CD14-positive monocyte (primary cell): ENCODE results near the gene UNC13B. TPM values are rescaled to one million over a fixed set of nuclear protein-coding genes. Genes with fewer than 3 reads are reported as not detected.

Experiments used
- DNase-seq, 3 donors: peaks; one replicate each; pipeline ENCODE4 v3.0.0-alpha.2; 2011 to 2022
- H2AFZ ChIP-seq: 2 replicates; pipeline ENCODE4 v1.6.0; 2012; ENCODE audit warnings: mild to moderate bottlenecking, low read depth, low read length, inconsistent platforms; ENCODE audit not compliant: insufficient read depth, poor library complexity, severe bottlenecking
- H3K27ac ChIP-seq, 2 donors: 1 replicate in 1 of 2; 2 replicates in 1 of 2; pipeline ENCODE4 v1.5.1; 2012 to 2013; ENCODE audit warnings: low read length in 2 of 2, control low read depth in 1 of 2, inconsistent platforms in 1 of 2, low read depth in 1 of 2, mild to moderate bottlenecking in 1 of 2
- H3K27me3 ChIP-seq, 2 donors: one replicate each; pipeline versions ENCODE4 v1.6.0 to v1.6.1; 2011 to 2013; ENCODE audit warnings: low read length in 2 of 2; ENCODE audit not compliant: control insufficient read depth in 2 of 2, insufficient read depth in 2 of 2
- H3K36me3 ChIP-seq, 2 donors: replicated peaks in 1 of 2; 1 replicate in 1 of 2; 2 replicates in 1 of 2; pipeline versions ENCODE4 v1.5.1 to v1.6.1; 2012 to 2013; ENCODE audit warnings: low read length in 2 of 2, control low read depth in 1 of 2, inconsistent platforms in 1 of 2, mild to moderate bottlenecking in 1 of 2; ENCODE audit not compliant: insufficient read depth in 2 of 2, control insufficient read depth in 1 of 2
- H3K4me1 ChIP-seq, 2 donors: 1 replicate in 1 of 2; 2 replicates in 1 of 2; pipeline versions ENCODE4 v1.5.1 to v1.6.1; 2012 to 2013; ENCODE audit warnings: low read length in 2 of 2, control low read depth in 1 of 2, inconsistent platforms in 1 of 2, mild to moderate bottlenecking in 1 of 2, moderate library complexity in 1 of 2; ENCODE audit not compliant: insufficient read depth in 2 of 2, control insufficient read depth in 1 of 2
- H3K4me2 ChIP-seq: replicated peaks from 2 replicates; pipeline ENCODE3; 2012; ENCODE audit warnings: low read length, moderate library complexity, mild to moderate bottlenecking; ENCODE audit not compliant: poor library complexity, severe bottlenecking; ENCODE audit errors: extremely low read depth
- H3K4me3 ChIP-seq, 3 experiments: fragments of 200-600 bp in 1 of 3; sonication (generic) in 1 of 3; replicated peaks in 1 of 3; 1 replicate in 2 of 3; 2 replicates in 1 of 3; pipeline ENCODE4 v1.5.1; 2011 to 2013; ENCODE audit warnings: low read length in 3 of 3, mild to moderate bottlenecking in 3 of 3, control low read depth in 2 of 3, low read depth in 2 of 3, inconsistent platforms in 1 of 3, moderate library complexity in 1 of 3
- H3K79me2 ChIP-seq: 2 replicates; pipeline ENCODE4 v1.6.0; 2012; ENCODE audit warnings: mild to moderate bottlenecking, control low read depth, inconsistent platforms, low read length, moderate library complexity; ENCODE audit not compliant: insufficient read depth
- H3K9ac ChIP-seq: 2 replicates; pipeline ENCODE4 v1.6.0; 2017; ENCODE audit warnings: low read length, mild to moderate bottlenecking; ENCODE audit not compliant: insufficient read depth, poor library complexity, severe bottlenecking
- H3K9me3 ChIP-seq, 2 donors: replicated peaks in 1 of 2; 1 replicate in 1 of 2; 2 replicates in 1 of 2; pipeline versions ENCODE4 v1.5.1 to v1.6.1; 2012 to 2013; ENCODE audit warnings: low read length in 2 of 2, control low read depth in 1 of 2; ENCODE audit not compliant: control insufficient read depth in 1 of 2, insufficient read depth in 1 of 2
- H4K20me1 ChIP-seq: 2 replicates; pipeline ENCODE4 v1.6.0; 2012; ENCODE audit warnings: mild to moderate bottlenecking, low read length, control low read depth, moderate library complexity; ENCODE audit not compliant: insufficient read depth
- H3K27ac Mint-ChIP-seq, 7 donors: one replicate each; pipeline ENCODE4 v1.8.0; 2020; ENCODE audit warnings: mild to moderate bottlenecking in 7 of 7, mixed read lengths in 7 of 7, moderate library complexity in 6 of 7, inconsistent platforms in 2 of 7
- H3K27me3 Mint-ChIP-seq, 3 donors: one replicate each; pipeline ENCODE4 v1.8.0; 2021 to 2022; ENCODE audit warnings: low read depth in 3 of 3, mild to moderate bottlenecking in 3 of 3, mixed read lengths in 3 of 3, moderate library complexity in 3 of 3, inconsistent platforms in 1 of 3
- H3K36me3 Mint-ChIP-seq, 2 donors: one replicate each; pipeline ENCODE4 v1.8.0; 2020; ENCODE audit warnings: mixed read lengths in 2 of 2, inconsistent platforms in 1 of 2, mild to moderate bottlenecking in 1 of 2
- H3K4me1 Mint-ChIP-seq: one replicate; pipeline ENCODE4 v1.8.0; 2020; ENCODE audit warnings: mild to moderate bottlenecking, mixed read lengths
- H3K4me3 Mint-ChIP-seq, 2 donors: one replicate each; pipeline ENCODE4 v1.8.0; 2020; ENCODE audit warnings: mild to moderate bottlenecking in 2 of 2, mixed read lengths in 2 of 2, moderate library complexity in 1 of 2
- H3K9me3 Mint-ChIP-seq, 7 donors: one replicate each; pipeline ENCODE4 v1.8.0; 2020 to 2022; ENCODE audit warnings: mixed read lengths in 7 of 7, mild to moderate bottlenecking in 6 of 7, moderate library complexity in 6 of 7, inconsistent platforms in 2 of 7
- WGBS: methylation state at CpG from one replicate; pipeline ENCODE4 v1.1.5; 2013; ENCODE audit warnings: missing lambda C conversion rate; ENCODE audit not compliant: insufficient coverage; 5-methylcytosine and 5-hydroxymethylcytosine counted together
- intact Hi-C, 2 donors: fragments of 100-400 bp; cut with micrococcal nuclease; formaldehyde crosslinking; loops; one replicate each; pipeline versions ENCODE4 v1.15.0 to v1.15.1; 2023
- polyA plus RNA-seq, 3 donors: library from polyadenylated mRNA; depleted of rRNA in 1 of 3; unstranded in 2 of 3; stranded (reverse) in 1 of 3; fragments of 300-500 nt in 2 of 3; fragments of >200 nt in 1 of 3; fragmentation: Illumina TruSeq in 2 of 3; gene quantifications; 1 replicate in 2 of 3; 2 replicates in 1 of 3; pipeline ENCODE4 v1.2.3, GENCODE V29; 2012 to 2021
- TF ChIP-seq, protein P1 (sequence below): fragments of 200-600 bp; IDR thresholded peaks from one replicate; pipeline ENCODE4 v1.8.0; 2022; ENCODE audit warnings: antibody characterized with exemption, mild to moderate bottlenecking

UNC13B gene
- polyA plus RNA-seq, 3 donors: 0.41 to 0.81 (median 0.66) TPM

DNA sequence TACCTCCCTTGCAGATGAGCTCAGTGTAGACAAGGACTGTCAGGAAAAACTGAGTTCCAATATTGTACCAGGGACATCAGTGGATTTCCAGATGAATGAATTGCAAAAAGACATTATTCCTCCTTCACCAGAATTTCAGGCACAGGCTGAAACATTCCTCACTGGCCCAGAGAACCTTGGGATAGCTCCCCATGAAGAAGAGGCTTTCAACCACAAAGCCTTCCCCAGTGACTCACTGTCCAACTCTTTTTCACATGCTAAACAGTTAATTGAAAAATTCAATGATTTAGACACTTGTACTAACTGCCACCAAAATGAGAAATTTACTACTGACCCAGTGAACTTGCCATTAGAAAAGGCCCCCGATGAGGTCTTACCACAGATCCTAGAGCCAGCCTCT lies 144.5 kb downstream of the UNC13B start:
- no peak overlapping the region for H3K9ac ChIP-seq
- DNase-seq: no peak
- H3K27me3 ChIP-seq: no peaks in the 10 kb centered on the region
- Mint-ChIP-seq H3K27me3 (peaks cover 2 to 4% (median 4%) of the 10 kb centered on the region in 3 donors), H3K4me1 (no peaks in the 10 kb centered on the region), H3K9me3 (peaks cover 0 to 3% (median 0%) of the 10 kb centered on the region in 7 donors), H3K27ac (no peak overlapping the region), H3K4me3 (no peak overlapping the region), H3K36me3 (no peaks in the 10 kb centered on the region)
- no peak overlapping the region for H3K4me2 ChIP-seq
- intact Hi-C loops: no loop called here
- no peaks in the 10 kb centered on the region for H3K36me3 ChIP-seq
- H3K9me3 ChIP-seq: no peaks in the 10 kb centered on the region
- H3K79me2 ChIP-seq: no peaks in the 10 kb centered on the region
- H3K27ac ChIP-seq: no peak overlapping the region
- TF ChIP-seq, protein P1, sequence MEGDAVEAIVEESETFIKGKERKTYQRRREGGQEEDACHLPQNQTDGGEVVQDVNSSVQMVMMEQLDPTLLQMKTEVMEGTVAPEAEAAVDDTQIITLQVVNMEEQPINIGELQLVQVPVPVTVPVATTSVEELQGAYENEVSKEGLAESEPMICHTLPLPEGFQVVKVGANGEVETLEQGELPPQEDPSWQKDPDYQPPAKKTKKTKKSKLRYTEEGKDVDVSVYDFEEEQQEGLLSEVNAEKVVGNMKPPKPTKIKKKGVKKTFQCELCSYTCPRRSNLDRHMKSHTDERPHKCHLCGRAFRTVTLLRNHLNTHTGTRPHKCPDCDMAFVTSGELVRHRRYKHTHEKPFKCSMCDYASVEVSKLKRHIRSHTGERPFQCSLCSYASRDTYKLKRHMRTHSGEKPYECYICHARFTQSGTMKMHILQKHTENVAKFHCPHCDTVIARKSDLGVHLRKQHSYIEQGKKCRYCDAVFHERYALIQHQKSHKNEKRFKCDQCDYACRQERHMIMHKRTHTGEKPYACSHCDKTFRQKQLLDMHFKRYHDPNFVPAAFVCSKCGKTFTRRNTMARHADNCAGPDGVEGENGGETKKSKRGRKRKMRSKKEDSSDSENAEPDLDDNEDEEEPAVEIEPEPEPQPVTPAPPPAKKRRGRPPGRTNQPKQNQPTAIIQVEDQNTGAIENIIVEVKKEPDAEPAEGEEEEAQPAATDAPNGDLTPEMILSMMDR: no peak
- WGBS: 50% methylated on average over 1 of the region's 1 CpG
- no peaks in the 10 kb centered on the region for H3K4me1 ChIP-seq
- H3K4me3 ChIP-seq: no peak overlapping the region
- H2AFZ ChIP-seq: no peak overlapping the region
- H4K20me1 ChIP-seq: no peaks in the 10 kb centered on the region

DNA sequence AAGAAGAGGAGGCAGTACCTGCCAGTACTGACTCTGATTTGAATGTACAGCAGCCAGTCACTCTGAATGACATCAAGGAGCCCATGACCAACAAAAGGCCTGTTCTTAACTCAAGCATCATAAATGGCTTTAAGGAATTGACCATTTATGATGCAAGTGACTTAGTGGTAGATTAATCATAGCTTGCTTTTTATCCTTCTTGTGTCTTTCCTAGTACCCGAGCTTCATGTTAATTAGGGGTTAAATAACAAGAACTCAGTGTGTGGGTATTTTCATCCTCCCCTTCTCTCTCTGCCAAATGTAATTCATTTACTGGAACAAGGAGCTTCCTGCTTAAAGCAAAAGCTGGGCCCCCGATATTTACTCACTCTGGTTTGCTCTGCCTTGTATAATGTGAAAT lies 146.5 kb downstream of the UNC13B start:
- Histone ChIP-seq H2AFZ (no peak overlapping the region), H3K9ac (no peak overlapping the region), H3K79me2 (no peaks in the 10 kb centered on the region), H3K4me3 (no peak overlapping the region), H3K9me3 (no peaks in the 10 kb centered on the region), H3K36me3 (no peaks in the 10 kb centered on the region), H3K27ac (no peak overlapping the region), H3K27me3 (no peaks in the 10 kb centered on the region), H3K4me1 (no peaks in the 10 kb centered on the region), H4K20me1 (no peaks in the 10 kb centered on the region), H3K4me2 (no peak overlapping the region)
- Mint-ChIP-seq H3K4me1 (no peaks in the 10 kb centered on the region), H3K4me3 (no peak overlapping the region), H3K27ac (no peak overlapping the region), H3K36me3 (no peaks in the 10 kb centered on the region), H3K9me3 (peaks cover 0 to 3% (median 0%) of the 10 kb centered on the region in 7 donors), H3K27me3 (peaks cover 1 to 4% (median 2%) of the 10 kb centered on the region in 3 donors)
- DNase-seq: no peak
- no CpG with 5 or more reads among the region's 2 CpGs for WGBS
- intact Hi-C loops: no loop called here
- TF ChIP-seq, protein P1: no peak
